Panc1 (cell line): ENCODE data around the gene GMEB1.

Experiments used
- POLR2AphosphoS5 ChIP-seq: IDR thresholded peaks from 2 replicates; pipeline ENCODE4 v1.6.1; 2012; ENCODE audit warnings: mild to moderate bottlenecking, low read depth, low read length, moderate library complexity
- SIN3A ChIP-seq: IDR thresholded peaks from 2 replicates; pipeline ENCODE4 v1.6.1; 2012; ENCODE audit warnings: low read depth, mild to moderate bottlenecking, low read length, moderate library complexity, borderline replicate concordance; ENCODE audit not compliant: insufficient read depth
- TF ChIP-seq, protein P1 (sequence below): fragments of 450-650 bp; IDR thresholded peaks from 2 replicates; pipeline ENCODE4 v1.5.1; 2017; ENCODE audit warnings: mild to moderate bottlenecking
- TF ChIP-seq, protein P2 (sequence below), 2 experiments: IDR thresholded peaks; 2 replicates each; pipeline ENCODE4 v1.6.1; 2011 to 2012; ENCODE audit warnings: low read depth in 2 of 2, control low read depth in 1 of 2, low read length in 1 of 2, mild to moderate bottlenecking in 1 of 2, moderate library complexity in 1 of 2; ENCODE audit not compliant: insufficient read depth in 1 of 2

DNA sequence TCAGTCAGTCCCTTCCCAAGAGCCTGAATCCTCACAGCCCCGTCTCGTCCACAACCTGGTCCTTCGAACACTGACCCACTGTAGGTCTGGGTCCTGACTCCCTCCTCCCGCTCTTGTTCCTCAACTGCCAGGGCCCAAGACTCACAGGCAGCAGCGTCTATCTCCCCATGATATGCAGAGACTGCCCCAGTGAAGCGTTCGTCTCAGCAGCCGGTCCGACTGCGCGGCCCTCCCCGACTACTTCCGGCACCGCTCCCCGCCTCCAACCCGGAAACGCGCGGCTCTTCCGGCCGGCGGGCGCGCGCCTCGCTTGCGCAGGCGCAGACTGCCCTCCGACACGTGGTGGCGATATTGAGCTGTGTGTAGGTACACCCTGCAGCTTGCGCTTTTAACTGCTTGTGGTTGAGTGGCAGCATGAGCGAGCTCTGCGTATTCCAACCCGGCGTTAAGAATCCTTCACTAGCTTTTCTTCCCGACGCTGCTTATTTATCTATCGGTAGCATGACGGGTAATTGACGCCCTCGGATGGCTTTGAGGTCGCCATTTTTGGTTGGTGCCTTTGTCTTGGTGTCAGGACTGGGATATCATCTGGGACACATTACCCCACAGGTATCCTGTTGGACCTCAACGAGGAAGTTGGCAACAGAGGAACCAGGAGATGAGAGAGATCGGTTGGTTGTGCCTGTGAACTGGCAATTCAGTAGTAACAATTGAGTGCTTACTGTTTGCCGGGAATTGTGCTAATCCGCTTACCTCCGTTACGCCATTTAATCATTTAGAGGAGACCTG is 25.5 kb upstream of the GMEB1 start, which contains the start of gene TAF12:
- TF ChIP-seq, protein P1, sequence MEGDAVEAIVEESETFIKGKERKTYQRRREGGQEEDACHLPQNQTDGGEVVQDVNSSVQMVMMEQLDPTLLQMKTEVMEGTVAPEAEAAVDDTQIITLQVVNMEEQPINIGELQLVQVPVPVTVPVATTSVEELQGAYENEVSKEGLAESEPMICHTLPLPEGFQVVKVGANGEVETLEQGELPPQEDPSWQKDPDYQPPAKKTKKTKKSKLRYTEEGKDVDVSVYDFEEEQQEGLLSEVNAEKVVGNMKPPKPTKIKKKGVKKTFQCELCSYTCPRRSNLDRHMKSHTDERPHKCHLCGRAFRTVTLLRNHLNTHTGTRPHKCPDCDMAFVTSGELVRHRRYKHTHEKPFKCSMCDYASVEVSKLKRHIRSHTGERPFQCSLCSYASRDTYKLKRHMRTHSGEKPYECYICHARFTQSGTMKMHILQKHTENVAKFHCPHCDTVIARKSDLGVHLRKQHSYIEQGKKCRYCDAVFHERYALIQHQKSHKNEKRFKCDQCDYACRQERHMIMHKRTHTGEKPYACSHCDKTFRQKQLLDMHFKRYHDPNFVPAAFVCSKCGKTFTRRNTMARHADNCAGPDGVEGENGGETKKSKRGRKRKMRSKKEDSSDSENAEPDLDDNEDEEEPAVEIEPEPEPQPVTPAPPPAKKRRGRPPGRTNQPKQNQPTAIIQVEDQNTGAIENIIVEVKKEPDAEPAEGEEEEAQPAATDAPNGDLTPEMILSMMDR: peak; percentile 75
- TF ChIP-seq POLR2AphosphoS5 (peak; percentile 98), SIN3A (peak; percentile 94)
- TF ChIP-seq, protein P2, sequence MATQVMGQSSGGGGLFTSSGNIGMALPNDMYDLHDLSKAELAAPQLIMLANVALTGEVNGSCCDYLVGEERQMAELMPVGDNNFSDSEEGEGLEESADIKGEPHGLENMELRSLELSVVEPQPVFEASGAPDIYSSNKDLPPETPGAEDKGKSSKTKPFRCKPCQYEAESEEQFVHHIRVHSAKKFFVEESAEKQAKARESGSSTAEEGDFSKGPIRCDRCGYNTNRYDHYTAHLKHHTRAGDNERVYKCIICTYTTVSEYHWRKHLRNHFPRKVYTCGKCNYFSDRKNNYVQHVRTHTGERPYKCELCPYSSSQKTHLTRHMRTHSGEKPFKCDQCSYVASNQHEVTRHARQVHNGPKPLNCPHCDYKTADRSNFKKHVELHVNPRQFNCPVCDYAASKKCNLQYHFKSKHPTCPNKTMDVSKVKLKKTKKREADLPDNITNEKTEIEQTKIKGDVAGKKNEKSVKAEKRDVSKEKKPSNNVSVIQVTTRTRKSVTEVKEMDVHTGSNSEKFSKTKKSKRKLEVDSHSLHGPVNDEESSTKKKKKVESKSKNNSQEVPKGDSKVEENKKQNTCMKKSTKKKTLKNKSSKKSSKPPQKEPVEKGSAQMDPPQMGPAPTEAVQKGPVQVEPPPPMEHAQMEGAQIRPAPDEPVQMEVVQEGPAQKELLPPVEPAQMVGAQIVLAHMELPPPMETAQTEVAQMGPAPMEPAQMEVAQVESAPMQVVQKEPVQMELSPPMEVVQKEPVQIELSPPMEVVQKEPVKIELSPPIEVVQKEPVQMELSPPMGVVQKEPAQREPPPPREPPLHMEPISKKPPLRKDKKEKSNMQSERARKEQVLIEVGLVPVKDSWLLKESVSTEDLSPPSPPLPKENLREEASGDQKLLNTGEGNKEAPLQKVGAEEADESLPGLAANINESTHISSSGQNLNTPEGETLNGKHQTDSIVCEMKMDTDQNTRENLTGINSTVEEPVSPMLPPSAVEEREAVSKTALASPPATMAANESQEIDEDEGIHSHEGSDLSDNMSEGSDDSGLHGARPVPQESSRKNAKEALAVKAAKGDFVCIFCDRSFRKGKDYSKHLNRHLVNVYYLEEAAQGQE (IDR thresholded peaks at IDR 0.05; ENCODE audit: insufficient read depth in 1 of 2, low read depth in 2 of 2, low read length in 1 of 2): peak; percentile 42 to 61; a peak in 2 of 4 replicates
